Left cardiac atrium (tissue), 4 donors: ENCODE data around the gene PHLDA1. TPM values are rescaled to one million over a fixed set of nuclear protein-coding genes. Genes with fewer than 3 reads are reported as not detected.

Source experiments
- ATAC-seq, 2 donors: fragments of 200-7000 bp; cut with Tn5 transposase; one replicate each; pipeline ENCODE4 v1.9.1; 2020; ENCODE audit warnings: mild to moderate bottlenecking in 2 of 2, moderate library complexity in 2 of 2
- DNase-seq: peaks from one replicate; pipeline ENCODE4 v3.0.0-alpha.2; 2020
- intact Hi-C, 2 donors: fragments of 100-400 bp; cut with DNase I; formaldehyde crosslinking; loops; one replicate each; pipeline versions ENCODE4 v1.14.1 to v1.15.1; 2022 to 2023
- total RNA-seq, 2 donors: library from RNA; stranded (reverse); fragmentation: NEBNext Ultra II Directional; extraction: Animal tissue kit (Norgen Biotek cat#: 25700); gene quantifications; one replicate each; pipeline ENCODE4 v1.2.1, GENCODE V29; 2021
- donor health status: DM: no; HTN: yes; CAD: no.
- donor health status: DM: no; HTN: yes; CAD: no; lungs with severe emphysema.
- donor health status: DM: yes; HTN: yes; CAD: no.
- donor health status: Dilated cardiomyopathy.

The PHLDA1 gene
- total RNA-seq, 2 donors from 2014 or later, result 9.4 to 15.5 TPM

DNA sequence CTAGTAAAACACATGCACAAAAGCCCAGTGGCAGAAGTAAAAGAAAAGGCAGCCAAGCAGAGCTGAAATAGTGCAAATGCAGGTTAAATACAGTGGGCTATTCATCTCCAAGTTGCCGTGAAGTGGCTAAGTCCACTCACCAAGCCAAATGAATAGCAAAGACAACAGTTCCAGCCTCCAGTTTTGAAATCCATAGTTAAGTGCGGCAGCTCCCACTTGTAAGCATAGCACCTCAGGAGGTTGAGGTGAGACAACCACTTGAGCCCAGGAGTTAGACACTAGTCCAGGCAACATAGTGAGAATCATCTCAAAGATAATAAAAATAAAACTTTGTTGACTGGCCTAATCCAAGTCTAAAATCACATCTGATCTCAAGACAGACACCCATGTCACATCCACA, 9.8 kb upstream of the PHLDA1 start:
- DNase-seq (no peak), ATAC-seq (no peak)
- intact Hi-C loops, result no loop called here

DNA sequence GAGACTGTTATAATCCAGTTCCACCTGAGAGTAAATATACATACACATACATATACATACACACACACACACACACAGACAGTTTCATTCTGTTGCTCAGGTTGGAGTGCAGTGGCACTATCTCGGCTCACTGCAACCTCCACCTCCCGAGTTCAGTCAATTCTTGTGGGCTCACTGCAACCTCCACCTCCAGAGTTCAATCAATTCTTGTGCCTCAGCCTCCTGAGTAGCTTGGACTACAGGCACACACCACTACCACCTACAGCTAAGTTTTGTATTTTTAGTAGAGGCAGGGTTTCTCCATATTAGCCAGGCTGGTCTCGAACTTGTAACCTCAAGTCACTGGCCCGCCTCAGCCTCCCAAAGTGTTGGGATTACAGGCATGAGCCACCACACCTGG, 8.9 kb upstream of the PHLDA1 start:
- intact Hi-C loops, result no loop called here
- ATAC-seq (no peak), DNase-seq (no peak)

DNA sequence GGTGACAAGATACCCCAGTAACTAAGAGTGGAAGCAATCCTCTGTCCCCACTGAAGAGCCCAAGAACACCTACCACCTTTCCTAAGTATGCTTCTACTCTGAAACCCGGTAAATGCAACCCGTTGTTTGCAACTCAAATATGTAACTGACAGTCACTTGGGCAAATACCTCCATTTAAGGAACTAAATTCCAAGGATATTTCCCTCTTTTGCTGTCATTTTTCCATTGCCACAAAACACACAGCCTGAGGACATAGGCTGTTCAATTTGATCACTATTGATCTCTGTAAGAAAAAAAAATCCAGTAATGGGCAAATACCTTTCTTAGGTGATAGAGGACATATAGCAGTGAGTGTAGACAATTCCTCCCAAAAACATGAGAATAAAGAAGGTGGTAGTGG, 6.6 kb upstream of the PHLDA1 start:
- DNase-seq (no peak), ATAC-seq (no peak)
- intact Hi-C loops, result loop anchor here (5.0 to 10.0 kb wide), 3 partner anchors 223 to 511 kb away; no protein-coding TSS in a partner anchor

DNA sequence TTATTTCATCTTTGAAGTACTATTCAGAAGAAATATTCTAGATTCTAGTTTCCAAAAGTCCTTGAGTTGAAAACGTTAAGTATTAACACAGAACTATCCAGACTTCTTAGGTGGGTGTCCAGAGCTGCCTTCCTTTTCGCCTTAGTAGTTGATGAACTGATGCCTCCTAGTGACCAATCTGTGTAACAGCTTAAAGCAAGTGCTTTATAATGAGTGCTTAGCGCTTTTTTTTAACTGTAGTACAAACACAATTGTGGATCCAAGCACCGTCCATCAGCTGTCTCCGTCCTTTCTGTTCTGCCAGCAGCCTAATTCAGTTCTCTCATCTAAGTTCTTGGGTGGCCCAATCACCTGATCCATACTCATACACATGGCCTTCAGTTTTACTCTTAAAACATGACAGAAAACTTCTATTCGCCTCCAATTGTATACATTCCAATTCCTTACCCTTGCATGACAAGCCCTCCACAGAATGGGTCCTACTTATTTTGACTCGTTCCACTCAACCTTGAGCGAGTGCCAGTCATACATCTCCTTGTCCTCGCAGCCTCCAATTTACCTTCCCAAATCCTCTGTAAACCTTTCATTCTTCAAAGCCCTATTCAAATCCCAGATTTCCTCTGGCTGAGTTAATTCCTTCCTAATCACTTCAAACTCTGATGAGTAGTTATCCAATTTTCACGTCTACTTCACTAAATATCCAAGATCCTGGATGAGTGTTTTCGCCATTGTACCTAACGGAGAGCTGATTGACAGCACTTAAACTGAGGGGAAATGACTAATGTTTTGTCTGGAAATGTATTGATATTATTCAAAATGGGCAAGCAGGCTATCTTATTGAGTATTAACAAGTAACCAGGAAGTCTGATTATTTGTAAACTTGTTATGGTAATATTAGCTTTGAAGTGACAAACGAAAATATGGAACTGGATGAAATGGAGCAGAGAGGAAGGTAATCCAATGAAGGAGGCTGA, 5.8 kb upstream of the PHLDA1 start:
- intact Hi-C loops, result loop anchor here (2.0 to 10.0 kb wide), 4 partner anchors 223 to 511 kb away; no protein-coding TSS in a partner anchor
- DNase-seq, result no peak

DNA sequence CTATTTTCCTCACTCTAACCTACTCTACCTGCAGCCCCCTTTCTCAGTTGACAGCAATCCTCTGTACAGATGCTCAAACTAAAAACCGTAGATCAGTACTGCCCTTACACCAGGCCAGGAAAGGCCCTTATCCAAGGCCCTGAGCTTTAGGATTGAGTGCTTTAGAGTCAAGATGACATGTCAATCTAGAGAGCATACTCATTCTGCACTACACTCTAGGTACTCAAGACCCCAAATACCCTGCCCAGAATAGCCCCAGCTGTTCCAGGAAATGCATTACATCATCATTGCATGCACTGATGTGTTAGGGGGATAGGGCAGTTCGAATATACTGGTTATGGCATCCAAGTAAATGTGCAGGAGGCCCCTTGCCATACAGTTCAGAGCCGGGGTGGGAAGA, 3.5 kb upstream of the PHLDA1 start:
- no peak for DNase-seq
- intact Hi-C loops, result loop anchor here (5.0 to 10.0 kb wide), 3 partner anchors 220 to 508 kb away; no protein-coding TSS in a partner anchor
- no peak for ATAC-seq

More for the DNA sequence above, 5.8 kb upstream of the PHLDA1 start:
- ATAC-seq, result peak; percentile 62 to 66

DNA sequence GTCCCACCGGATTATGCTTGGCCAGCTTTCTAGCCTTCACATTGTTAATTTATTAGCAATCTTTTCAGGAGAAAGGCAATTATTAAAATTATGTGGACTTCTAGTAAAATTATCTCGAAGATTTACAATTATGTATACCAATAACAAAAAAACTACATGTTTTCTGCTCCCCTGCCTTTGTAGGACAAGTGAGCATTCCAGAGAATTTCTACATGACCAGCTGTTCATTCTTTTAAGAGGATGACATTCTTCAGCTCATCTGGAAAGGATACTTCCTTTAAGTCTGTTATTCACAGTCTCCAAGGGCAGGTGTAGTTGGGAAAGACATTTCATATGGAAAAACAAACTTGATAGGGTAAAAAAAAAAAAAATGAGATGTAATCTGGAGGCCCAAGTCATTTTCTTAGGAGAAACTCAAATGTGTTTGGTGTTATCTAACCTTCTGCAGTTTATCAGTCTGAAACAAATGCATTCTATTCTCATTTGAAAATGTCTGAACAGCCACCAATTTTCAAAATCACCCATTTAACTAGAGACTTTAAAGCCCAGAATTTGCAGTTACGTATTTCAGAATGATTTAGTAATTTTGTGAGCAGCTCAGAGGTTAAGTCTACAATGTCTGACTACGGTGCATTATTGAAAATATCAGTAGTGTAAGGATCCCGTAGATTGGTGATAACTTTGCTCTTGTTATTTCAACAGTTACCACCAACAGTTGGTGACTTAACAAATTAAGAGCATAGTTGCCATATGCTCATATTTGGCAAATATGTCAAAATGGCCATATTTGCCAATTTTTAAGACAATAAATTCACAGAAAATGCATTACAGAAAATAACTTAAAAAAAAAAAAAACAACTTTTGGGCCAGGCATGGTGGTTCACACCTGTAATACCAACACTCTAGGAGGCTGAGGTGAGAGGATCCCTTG, 1.8 kb upstream of the PHLDA1 start:
- no peak for ATAC-seq
- intact Hi-C loops, result loop anchor here (5.0 to 10.0 kb wide), 3 partner anchors 101 to 479 kb away; no protein-coding TSS in a partner anchor
- no peak for DNase-seq

DNA sequence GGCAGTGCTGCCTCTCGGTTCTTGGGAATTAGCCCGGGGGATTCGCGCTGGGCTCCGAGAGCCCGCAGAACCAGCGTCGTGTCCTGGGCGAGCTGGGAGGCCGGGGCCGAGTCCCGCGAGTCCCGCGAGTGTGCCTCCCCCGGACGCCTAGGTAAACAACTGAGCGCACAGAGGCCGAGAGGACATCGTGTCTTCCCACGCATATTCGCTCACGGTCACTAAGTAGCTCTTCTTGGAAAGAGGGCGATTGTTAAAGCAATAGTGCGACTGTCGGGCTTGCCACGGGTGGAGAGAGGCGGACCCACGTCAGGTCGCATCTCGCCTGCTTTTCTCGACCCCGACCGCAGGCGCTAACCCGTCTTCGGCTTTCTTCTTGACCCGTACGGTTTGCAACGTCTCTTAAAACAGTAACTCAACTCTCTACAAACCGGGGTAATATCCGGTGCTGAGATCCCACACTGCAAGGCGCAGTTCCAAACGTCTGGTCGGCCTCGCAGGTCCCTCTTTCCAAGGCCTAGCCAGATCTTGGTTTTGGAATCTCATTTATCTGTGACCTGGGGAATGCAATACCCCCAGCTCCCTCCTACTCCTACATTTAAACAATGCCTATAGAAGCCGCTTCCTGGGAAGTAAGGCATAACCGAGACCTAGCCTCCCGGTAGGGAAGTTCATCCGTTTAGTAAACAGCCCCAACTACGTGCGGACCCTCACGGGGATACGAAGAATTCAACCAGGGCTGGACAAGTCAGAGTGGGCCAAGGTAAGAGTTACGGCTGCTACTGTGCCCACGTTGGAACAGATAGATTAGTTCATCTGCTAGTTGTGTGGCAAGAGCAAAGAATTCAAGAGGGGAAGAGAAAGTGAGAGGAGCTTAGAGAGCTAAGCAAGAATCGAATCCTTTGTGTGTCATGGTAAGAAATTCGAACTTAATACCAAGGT, 736 bp upstream of the PHLDA1 start:
- ATAC-seq (peak; percentile 27 to 42), DNase-seq (peak; percentile 68)
- intact Hi-C loops, result loop anchor here (5.0 to 10.0 kb wide), 3 partner anchors 100 to 478 kb away; no protein-coding TSS in a partner anchor

DNA sequence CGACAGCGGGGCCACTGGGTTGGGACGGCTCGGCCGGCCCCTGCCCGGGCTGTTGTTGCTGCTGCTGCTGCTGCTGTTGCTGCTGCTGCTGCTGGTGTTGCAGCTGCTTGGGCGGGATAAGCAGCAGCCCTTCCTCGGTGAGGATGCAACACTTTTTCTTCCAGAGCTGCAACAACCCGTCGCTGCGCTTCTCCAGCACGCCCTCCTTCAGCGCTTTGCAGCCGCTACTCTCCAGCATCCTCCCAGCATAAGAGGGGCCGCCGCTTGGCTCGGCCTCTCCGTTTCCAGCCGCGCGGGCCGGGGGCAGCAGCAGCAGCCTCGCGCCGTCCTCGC, 529 bp downstream of the PHLDA1 start:
- no peak for DNase-seq
- ATAC-seq, result no peak

DNA sequence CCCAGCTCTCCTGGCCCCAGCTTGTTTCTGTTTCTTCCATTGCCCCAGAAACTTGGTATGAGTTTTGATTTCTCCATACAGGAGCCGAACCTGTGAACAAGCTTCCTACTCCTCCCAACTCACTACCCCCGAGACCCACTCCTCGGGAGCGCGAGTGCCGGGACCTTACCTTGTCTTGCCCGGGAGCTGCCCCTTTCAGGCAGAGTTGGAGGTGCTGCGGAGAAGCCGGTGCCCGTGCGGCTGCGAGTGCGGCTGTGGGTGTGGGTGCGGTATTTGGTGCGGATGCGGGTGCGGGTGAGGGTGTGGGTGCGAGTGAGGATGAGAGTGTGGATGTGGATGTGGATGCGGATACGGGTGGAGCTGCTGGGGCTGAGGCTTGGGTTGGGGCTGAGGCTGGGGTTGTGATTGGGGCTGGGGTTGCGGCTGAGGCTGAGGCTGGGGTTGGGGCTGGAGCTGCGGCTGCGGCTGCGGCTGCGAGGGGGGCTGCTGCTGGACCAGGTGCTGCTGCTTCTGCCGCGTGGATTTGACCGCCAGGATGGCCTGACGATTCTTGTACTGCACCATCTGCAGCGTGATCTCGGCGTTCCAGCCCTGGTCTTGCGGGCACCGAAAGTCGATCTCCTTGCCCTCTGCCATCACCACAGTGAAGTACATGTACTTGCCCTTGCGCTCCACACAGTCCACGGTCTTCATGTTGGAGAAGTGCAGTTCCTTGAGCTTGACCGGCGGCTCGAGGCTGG, 1.1 kb downstream of the PHLDA1 start:
- DNase-seq (peak; percentile 44), ATAC-seq (peak; percentile 23 to 32)
- intact Hi-C loops, result loop anchor here (2.0 to 10.0 kb wide), 4 partner anchors 52 to 476 kb away; no protein-coding TSS in a partner anchor

More for the DNA sequence above, 529 bp downstream of the PHLDA1 start:
- intact Hi-C loops, result loop anchor here (2.0 to 10.0 kb wide), 4 partner anchors 52 to 476 kb away; no protein-coding TSS in a partner anchor

DNA sequence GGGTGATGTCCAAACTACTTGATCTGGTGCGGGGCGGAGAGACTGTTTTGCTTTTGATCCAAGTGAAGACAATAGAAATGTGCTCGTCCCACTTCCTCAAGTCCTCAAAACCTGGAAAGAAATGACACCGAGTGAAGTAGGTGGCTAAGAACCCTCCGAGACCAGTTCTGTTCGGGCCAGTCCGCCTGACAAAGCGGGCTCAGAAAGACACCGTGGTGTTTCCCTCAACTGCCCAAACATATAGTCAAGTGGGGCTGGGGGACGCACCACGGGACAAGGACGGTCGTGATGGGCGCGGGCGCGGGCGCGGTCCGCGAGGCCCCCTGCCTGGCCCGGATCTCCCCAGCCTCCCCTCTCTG, 1.6 kb downstream of the PHLDA1 start:
- intact Hi-C loops, result loop anchor here (2.0 to 10.0 kb wide), 6 partner anchors 51 to 475 kb away; no protein-coding TSS in a partner anchor
- DNase-seq (no peak), ATAC-seq (no peak)

DNA sequence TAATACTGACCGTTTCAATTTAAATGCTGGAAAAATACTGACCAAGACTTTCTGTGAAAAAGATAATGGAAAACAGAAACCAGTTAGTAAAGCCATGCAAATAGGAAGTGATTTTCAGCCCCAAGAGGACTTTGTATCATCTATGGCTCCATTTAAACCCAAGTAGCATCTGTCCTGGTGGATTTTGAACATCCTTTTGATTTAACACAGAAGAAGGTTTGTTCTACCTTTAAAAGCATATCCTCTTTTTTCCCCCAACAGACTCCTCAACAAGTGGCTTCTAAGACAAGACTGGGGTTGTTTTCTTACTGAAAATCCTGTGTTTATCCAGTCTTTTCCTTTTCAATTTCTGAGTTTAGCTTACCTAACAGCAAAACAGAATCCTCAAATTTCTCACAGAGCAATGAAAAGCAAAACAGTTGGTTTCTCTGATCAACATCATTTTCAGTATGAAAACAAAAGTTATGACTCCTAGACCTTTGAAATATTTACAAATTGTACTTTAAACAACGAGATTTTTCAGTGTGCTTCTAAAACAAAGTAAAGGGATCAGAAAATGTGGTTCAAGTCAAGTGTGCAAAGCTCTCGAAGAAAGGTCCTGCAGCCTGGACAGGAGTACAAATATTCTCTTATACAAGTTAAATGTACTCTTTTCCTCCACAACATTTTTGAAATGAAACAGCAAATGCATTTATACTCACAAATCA, 2.9 kb downstream of the PHLDA1 start:
- ATAC-seq, result no peak
- intact Hi-C loops, result loop anchor here (10.0 kb wide), 2 partner anchors 94 to 314 kb away; no protein-coding TSS in a partner anchor
- DNase-seq, result no peak

DNA sequence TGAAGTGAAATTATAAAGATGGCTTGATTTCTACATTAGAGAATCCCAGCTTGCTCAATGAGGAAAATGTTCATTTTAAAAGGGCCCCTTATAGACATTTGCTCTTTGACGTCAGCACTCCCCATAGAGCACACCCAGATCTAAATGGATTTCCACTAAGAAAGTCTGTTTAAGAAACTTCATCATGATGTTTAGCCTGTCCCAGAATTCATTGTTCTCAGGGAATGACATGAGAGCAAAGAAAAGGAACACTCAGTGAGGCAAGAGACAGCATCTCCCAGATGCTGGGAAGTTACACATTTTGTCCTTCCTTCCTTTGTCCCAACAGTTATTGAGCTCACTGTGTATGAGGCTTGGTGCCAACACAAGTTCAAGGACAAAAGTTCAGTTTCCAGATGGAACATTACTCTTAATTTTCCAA, 4.9 kb downstream of the PHLDA1 start:
- no peak for ATAC-seq
- intact Hi-C loops, result loop anchor here (10.0 kb wide), 2 partner anchors 92 to 312 kb away; no protein-coding TSS in a partner anchor
- no peak for DNase-seq

DNA sequence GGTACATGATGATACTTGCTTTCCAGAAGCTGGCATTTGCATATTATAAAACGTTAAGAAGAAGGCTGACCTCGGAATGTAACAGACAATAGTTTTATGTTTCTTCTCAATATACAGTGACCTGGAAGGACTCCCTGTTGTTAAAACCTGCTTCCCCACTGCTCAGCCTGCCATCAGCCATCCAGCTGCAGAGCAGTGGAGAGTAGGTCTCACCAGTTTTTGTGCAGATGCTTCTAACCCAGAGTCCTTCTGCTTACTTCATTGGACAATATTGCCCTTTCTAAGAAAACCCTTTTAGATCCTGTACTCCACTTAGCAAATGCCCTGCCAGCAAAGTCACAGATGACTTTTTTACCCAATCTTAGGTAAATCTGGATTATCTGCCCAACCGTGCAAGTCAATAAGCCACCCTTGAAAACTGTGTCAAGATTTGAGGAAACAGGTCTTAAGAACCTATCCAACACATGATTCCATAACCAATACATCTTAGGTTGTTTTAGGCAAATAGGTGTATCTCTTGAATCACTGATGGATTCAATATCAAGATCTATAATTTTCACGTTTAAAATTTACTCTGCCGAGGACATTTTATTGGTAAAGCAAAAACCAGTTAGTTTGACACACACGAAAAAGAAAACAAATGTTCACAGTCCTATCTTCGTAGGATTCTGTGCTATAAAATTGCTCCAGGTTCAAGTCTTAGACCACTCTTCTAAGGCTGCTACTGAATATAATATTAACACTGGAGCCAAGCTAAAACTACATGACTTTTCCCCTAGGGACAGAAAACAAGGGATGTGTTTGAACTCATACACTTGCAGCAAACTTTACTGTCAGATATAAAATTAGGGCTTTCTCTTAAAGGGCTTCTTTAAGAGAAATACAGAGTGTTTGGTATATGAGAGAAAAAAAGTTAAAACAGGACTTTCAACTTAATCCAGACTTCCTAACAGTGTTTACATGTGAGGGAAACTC, 5.7 kb downstream of the PHLDA1 start:
- DNase-seq, result no peak
- no peak for ATAC-seq
- intact Hi-C loops, result loop anchor here (10.0 kb wide), 2 partner anchors 91 to 311 kb away; no protein-coding TSS in a partner anchor

DNA sequence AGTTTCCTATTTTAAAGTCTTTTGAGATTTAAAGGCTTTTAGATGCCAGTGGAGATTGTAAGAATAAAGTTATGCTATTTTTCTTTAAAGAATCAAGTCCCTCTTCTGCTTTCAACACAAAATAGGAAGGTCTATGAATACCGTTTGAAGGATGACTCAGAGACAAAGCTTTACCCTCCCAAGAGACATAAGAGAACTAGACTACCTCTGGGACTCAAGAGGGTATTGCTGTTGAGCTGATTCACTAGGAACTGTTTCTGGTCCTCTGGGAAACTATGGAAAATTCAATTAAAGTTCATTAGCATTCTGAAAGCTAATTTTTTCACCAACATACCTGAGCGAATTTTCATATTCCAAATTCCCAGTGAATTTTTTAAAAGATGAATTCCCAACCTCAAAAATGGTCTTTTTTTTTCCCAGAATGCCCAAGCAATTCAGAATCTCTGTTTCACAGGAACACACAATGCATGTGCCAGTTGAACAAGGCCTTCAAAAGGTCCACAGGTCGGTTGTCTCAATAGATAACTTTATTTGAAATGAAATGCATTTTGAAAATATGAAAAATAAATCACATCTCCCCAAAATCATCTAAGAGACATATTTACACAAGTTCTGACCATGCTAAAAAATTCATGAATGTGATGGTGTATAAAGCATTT, 6.5 kb downstream of the PHLDA1 start:
- peak in 1 of 2 donors; percentile 44 for ATAC-seq
- DNase-seq, result no peak
- intact Hi-C loops, result loop anchor here (10.0 kb wide), 2 partner anchors 90 to 310 kb away; no protein-coding TSS in a partner anchor
